GM10266 (cell line): ENCODE data around the gene KCNC1.

ENCODE experiments used
- DNase-seq: peaks from one replicate; pipeline ENCODE4 v3.0.0; 2012; ENCODE audit errors: extremely low spot score
- CTCF ChIP-seq: IDR thresholded peaks from 2 replicates; pipeline ENCODE4 v1.5.1; 2012; ENCODE audit warnings: mild to moderate bottlenecking, low read depth; ENCODE audit not compliant: control insufficient read depth, insufficient read depth; ENCODE audit errors: missing control alignments

Gene KCNC1

GRCh38 chr11:17716807-17717206 lies 17.8 kb upstream of the KCNC1 start:
- no peak for TF ChIP-seq CTCF
- no peak for DNase-seq

- TF ChIP-seq CTCF, result no peak
- no peak for DNase-seq
These were observed 16.6 kb upstream of the KCNC1 start for GRCh38 chr11:17718015-17718414.

GRCh38 chr11:17718510-17718962 lies 16.0 kb upstream of the KCNC1 start:
- no peak for DNase-seq

GRCh38 chr11:17719028-17719937 lies 15.3 kb upstream of the KCNC1 start, which contains the start of gene MYOD1:
Gene MYOD1, plus strand, starts transcription at chr11:17719571. Its CDS starts 212 bp downstream, at chr11:17719783.
- no peak for DNase-seq

More at GRCh38 chr11:17718510-17718962, 16.0 kb upstream of the KCNC1 start:
- TF ChIP-seq CTCF, result no peak

GRCh38 chr11:17719938-17720795 lies 14.4 kb upstream of the KCNC1 start:
- DNase-seq, result no peak
- TF ChIP-seq CTCF, result no peak

More at GRCh38 chr11:17719028-17719937, 15.3 kb upstream of the KCNC1 start, which contains the start of gene MYOD1:
- no peak for TF ChIP-seq CTCF

GRCh38 chr11:17720796-17721171 lies 13.8 kb upstream of the KCNC1 start:
- DNase-seq, result no peak
- no peak for TF ChIP-seq CTCF
